ENCODE data around the gene CASZ1. TPM values are rescaled to one million over a fixed set of nuclear protein-coding genes. Genes with fewer than 3 reads are reported as not detected.

The CASZ1 gene
- total and polyA plus RNA-seq, 8 donors, result 6.0 to 166 (median 39.8) TPM

GRCh38 chr1:10686404-10687040 is 109.9 kb downstream of the CASZ1 start:
- H3K27ac ChIP-seq, result peak overlapping the region; percentile 88 to 97 (median 92)
- no peaks in the 10 kb centered on the region for H3K27me3 ChIP-seq
- TF ChIP-seq POLR2AphosphoS5 (IDR thresholded peaks at IDR 0.05), result no peak
- no peak for TF ChIP-seq POLR2A (IDR thresholded peaks at IDR 0.05)
- TF ChIP-seq, protein P1, sequence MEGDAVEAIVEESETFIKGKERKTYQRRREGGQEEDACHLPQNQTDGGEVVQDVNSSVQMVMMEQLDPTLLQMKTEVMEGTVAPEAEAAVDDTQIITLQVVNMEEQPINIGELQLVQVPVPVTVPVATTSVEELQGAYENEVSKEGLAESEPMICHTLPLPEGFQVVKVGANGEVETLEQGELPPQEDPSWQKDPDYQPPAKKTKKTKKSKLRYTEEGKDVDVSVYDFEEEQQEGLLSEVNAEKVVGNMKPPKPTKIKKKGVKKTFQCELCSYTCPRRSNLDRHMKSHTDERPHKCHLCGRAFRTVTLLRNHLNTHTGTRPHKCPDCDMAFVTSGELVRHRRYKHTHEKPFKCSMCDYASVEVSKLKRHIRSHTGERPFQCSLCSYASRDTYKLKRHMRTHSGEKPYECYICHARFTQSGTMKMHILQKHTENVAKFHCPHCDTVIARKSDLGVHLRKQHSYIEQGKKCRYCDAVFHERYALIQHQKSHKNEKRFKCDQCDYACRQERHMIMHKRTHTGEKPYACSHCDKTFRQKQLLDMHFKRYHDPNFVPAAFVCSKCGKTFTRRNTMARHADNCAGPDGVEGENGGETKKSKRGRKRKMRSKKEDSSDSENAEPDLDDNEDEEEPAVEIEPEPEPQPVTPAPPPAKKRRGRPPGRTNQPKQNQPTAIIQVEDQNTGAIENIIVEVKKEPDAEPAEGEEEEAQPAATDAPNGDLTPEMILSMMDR (IDR thresholded peaks at IDR 0.05), result no peak
- TF ChIP-seq EP300 (IDR thresholded peaks at IDR 0.05), result no peak
- intact Hi-C loops (cut with DNase I; ENCODE audit: low total_unique reads), result loop anchor here (10.0 kb wide), 1 partner anchor 108 kb away; the partner anchor contains the start of gene CASZ1
- peaks cover 0 to 4% (median 2%) of the 10 kb centered on the region in 4 donors for H3K36me3 ChIP-seq
- peaks cover 100% of the 10 kb centered on the region in 4 donors for H3K4me1 ChIP-seq
- H3K4me3 ChIP-seq, result no peak overlapping the region
- no peaks in the 10 kb centered on the region for H3K9me3 ChIP-seq
- WGBS, 5 donors, result 27 to 51% (median 36%) methylated on average over 11 to 20 of the region's 20 CpGs
- peak in 1 of 2 donors; percentile 83 for DNase-seq

DNA sequence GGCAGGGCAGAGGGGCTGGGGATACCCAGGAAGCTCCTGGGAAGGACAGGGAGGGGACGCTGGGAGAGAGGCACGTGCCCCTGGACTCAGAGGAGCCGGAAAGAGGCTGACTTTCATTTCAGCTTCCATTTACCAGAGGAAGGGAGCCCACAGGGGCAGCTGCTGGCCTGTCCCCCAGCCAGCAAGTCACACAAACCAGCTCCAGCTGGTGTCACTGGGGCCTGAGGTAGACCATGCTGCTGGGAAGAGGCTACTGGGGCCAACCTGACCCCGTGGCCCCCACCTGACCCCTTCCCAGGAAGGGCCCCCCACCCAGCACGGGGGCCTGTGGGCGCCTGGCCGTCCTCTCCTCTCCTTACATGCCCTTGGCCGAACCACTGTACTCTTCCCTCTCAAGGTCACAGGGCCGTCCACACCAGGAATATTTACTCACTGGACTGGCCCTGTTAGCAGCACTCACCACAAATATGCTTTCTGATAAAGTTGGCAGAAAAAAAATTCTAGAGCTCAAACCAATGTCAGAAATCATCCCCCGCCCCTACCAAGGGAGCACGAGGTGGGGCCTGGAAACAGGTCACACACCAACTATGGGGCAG is 110.5 kb downstream of the CASZ1 start:
- intact Hi-C loops (cut with DNase I; ENCODE audit: low total_unique reads), result loop anchor here (10.0 kb wide), 1 partner anchor 109 kb away; the partner anchor contains the start of gene CASZ1
- 14 to 36% (median 27%) methylated on average over 11 of the region's 11 CpGs for WGBS, 5 donors
- peaks cover 100% of the 10 kb centered on the region in 4 donors for H3K4me1 ChIP-seq
- TF ChIP-seq EP300 (IDR thresholded peaks at IDR 0.05) (no peak), POLR2AphosphoS5 (IDR thresholded peaks at IDR 0.05) (peak in 2 of 3 donors; percentile 33 to 69)
- TF ChIP-seq, protein P1 (IDR thresholded peaks at IDR 0.05), result no peak
- peaks cover 0 to 4% (median 0%) of the 10 kb centered on the region in 4 donors for H3K36me3 ChIP-seq
- H3K27me3 ChIP-seq, result no peaks in the 10 kb centered on the region
- H3K27ac ChIP-seq, result peak overlapping the region; percentile 88 to 97 (median 92)
- H3K4me3 ChIP-seq, result no peak overlapping the region
- DNase-seq, result peak; percentile 72 to 79
- no peaks in the 10 kb centered on the region for H3K9me3 ChIP-seq

DNA sequence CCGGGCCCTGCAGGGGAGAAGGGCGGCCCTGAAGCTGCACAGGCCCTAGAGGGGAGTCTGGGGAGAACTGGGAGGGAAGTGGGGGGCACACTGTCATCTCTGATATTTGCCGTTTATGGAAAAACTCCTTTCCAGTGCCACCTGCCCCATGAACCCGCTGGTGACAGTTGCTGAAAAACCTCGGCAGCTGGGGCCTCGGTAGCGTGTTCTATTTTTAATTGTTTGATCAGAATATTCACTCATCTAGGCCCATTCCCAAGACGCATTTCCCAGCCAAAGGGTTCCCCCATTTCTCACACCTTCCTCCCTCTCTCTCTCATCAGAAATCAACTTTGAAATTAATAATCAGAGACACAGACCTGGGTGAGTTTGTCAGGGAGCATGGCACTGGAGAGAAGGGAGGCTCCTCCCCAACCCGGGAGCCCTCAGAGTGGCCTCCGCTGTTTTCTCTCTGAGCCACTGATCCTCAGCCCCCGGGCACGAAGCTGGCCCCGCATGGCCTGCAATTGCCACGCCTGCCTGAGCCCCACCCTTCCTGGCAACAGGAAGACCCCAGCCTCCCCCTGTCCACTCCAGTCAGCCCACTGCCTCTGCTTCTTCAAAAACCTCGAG is 111.1 kb downstream of the CASZ1 start:
- Histone ChIP-seq H3K27ac (peak overlapping the region; percentile 88 to 97 (median 92)), H3K36me3 (peaks cover 0 to 4% (median 0%) of the 10 kb centered on the region in 4 donors)
- 40 to 57% (median 54%) methylated on average over 15 of the region's 15 CpGs for WGBS, 5 donors

GRCh38 chr1:10684221-10684620 is 112.2 kb downstream of the CASZ1 start:
- Histone ChIP-seq H3K4me1 (peaks cover 100% of the 10 kb centered on the region in 4 donors), H3K9me3 (no peaks in the 10 kb centered on the region), H3K36me3 (peaks cover 0 to 4% (median 0%) of the 10 kb centered on the region in 4 donors), H3K27ac (peak overlapping the region; percentile 58 to 97 (median 92)), H3K4me3 (no peak overlapping the region), H3K27me3 (no peaks in the 10 kb centered on the region)
- no peak for DNase-seq
- 73 to 82% (median 76%) methylated on average over 9 to 10 of the region's 10 CpGs for WGBS, 5 donors
- intact Hi-C loops (cut with DNase I; ENCODE audit: low total_unique reads), result loop anchor here (10.0 kb wide), 1 partner anchor 111 kb away; the partner anchor contains the start of gene CASZ1
- TF ChIP-seq EP300 (IDR thresholded peaks at IDR 0.05) (no peak), POLR2A (IDR thresholded peaks at IDR 0.05) (no peak), POLR2AphosphoS5 (IDR thresholded peaks at IDR 0.05) (no peak)
- TF ChIP-seq, protein P1 (IDR thresholded peaks at IDR 0.05), result no peak

More for the DNA sequence above, 111.1 kb downstream of the CASZ1 start:
- H3K27me3 ChIP-seq, result no peaks in the 10 kb centered on the region
- H3K4me3 ChIP-seq, result no peak overlapping the region
- H3K4me1 ChIP-seq, result peaks cover 100% of the 10 kb centered on the region in 4 donors
- intact Hi-C loops (cut with DNase I; ENCODE audit: low total_unique reads), result loop anchor here (10.0 kb wide), 1 partner anchor 109 kb away; the partner anchor contains the start of gene CASZ1
- TF ChIP-seq POLR2A (IDR thresholded peaks at IDR 0.05), result no peak
- TF ChIP-seq POLR2AphosphoS5 (IDR thresholded peaks at IDR 0.05), result no peak
- TF ChIP-seq, protein P1 (IDR thresholded peaks at IDR 0.05), result no peak
- no peak for TF ChIP-seq EP300 (IDR thresholded peaks at IDR 0.05)
- DNase-seq, result no peak
- no peaks in the 10 kb centered on the region for H3K9me3 ChIP-seq

Data from stomach (tissue), 9 donors.